IMR-90 (cell line): ENCODE measurements around the gene IFI44L.

ENCODE experiments used
- BHLHE40 ChIP-seq: fragments of 150-350 bp; IDR thresholded peaks from 2 replicates; pipeline ENCODE4 v1.6.1; 2016; ENCODE audit warnings: mild to moderate bottlenecking, low read depth, low read length
- CHD1 ChIP-seq: IDR thresholded peaks from 2 replicates; pipeline ENCODE4 v1.6.1; 2012; ENCODE audit warnings: low read depth, low read length, improper control_type of control experiment
- POLR2A ChIP-seq: IDR thresholded peaks from 2 replicates; pipeline ENCODE4 v1.6.1; 2012; ENCODE audit warnings: mild to moderate bottlenecking, low read depth, low read length
- RAD21 ChIP-seq: IDR thresholded peaks from 2 replicates; pipeline ENCODE4 v1.6.1; 2012; ENCODE audit warnings: low read length, improper control_type of control experiment
- RFX5 ChIP-seq: IDR thresholded peaks from 2 replicates; pipeline ENCODE4 v1.8.0; 2012; ENCODE audit warnings: low read depth, mild to moderate bottlenecking, low read length, moderate library complexity
- SMC3 ChIP-seq: fragments of 150-350 bp; IDR thresholded peaks from 2 replicates; pipeline ENCODE4 v1.6.1; 2016; ENCODE audit warnings: low read depth, mild to moderate bottlenecking, antibody characterized with exemption, low read length, moderate library complexity
- TF ChIP-seq, protein P1 (sequence below): conservative IDR thresholded peaks from 2 replicates; pipeline ENCODE4 v1.5.1; 2012; ENCODE audit warnings: mild to moderate bottlenecking, low read depth, low read length, improper control_type of control experiment
- TF ChIP-seq, protein P2 (sequence below): fragments of 150-350 bp; IDR thresholded peaks from 2 replicates; pipeline ENCODE4 v1.6.1; 2017; ENCODE audit warnings: mild to moderate bottlenecking, antibody characterized with exemption, low read length, low read depth

DNA sequence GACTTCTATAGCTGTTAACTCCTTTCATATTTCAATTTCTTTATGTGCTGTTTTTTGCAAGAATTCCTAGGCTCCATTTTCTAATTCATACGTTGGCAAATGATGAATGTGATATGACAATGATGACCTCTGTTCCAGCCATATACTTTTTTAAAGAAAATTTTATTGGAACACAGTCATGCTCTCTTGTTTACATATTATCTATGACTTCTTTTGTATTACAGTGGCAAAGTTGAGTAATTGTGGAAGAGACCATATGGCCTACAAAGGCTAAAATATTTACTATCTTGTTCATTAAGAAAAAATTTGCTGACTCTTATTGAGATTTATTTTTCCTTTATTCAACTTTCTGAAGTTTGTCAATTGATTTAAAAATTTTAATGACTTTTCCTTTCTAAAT, 7.1 kb downstream of the IFI44L start:
- TF ChIP-seq, protein P1, sequence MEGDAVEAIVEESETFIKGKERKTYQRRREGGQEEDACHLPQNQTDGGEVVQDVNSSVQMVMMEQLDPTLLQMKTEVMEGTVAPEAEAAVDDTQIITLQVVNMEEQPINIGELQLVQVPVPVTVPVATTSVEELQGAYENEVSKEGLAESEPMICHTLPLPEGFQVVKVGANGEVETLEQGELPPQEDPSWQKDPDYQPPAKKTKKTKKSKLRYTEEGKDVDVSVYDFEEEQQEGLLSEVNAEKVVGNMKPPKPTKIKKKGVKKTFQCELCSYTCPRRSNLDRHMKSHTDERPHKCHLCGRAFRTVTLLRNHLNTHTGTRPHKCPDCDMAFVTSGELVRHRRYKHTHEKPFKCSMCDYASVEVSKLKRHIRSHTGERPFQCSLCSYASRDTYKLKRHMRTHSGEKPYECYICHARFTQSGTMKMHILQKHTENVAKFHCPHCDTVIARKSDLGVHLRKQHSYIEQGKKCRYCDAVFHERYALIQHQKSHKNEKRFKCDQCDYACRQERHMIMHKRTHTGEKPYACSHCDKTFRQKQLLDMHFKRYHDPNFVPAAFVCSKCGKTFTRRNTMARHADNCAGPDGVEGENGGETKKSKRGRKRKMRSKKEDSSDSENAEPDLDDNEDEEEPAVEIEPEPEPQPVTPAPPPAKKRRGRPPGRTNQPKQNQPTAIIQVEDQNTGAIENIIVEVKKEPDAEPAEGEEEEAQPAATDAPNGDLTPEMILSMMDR, result no peak
- TF ChIP-seq RAD21 (no peak), SMC3 (no peak), POLR2A (no peak), CHD1 (no peak), BHLHE40 (no peak), RFX5 (no peak)
- TF ChIP-seq, protein P2, sequence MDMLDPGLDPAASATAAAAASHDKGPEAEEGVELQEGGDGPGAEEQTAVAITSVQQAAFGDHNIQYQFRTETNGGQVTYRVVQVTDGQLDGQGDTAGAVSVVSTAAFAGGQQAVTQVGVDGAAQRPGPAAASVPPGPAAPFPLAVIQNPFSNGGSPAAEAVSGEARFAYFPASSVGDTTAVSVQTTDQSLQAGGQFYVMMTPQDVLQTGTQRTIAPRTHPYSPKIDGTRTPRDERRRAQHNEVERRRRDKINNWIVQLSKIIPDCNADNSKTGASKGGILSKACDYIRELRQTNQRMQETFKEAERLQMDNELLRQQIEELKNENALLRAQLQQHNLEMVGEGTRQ, result no peak
